SK-N-SH treated with all-trans-retinoic acid at 6 μM for 48 hours (cell line): ENCODE results near the gene ADAMTS17.

Experiments
- ATAC-seq: fragments of 200-7000 bp; cut with Tn5 transposase; 3 replicates; pipeline ENCODE4 v1.9.1; 2020; ENCODE audit warnings: mild to moderate bottlenecking, moderate library complexity
- ARNTL ChIP-seq: fragments of 450-650 bp; formaldehyde crosslinking; IDR thresholded peaks from 2 replicates; pipeline ENCODE4 v1.5.0; 2020; ENCODE audit warnings: low read depth, mild to moderate bottlenecking, moderate library complexity, borderline replicate concordance
- CREB5 ChIP-seq: fragments of 250-450 bp; sonication (Bioruptor Pico); IDR thresholded peaks from 2 replicates; pipeline ENCODE4 v1.5.1; 2020; ENCODE audit warnings: low read depth, mild to moderate bottlenecking, moderate library complexity
- CSDC2 ChIP-seq: fragments of 250-450 bp; sonication (Bioruptor Pico); IDR thresholded peaks from 2 replicates; pipeline ENCODE4 v1.5.0; 2020; ENCODE audit warnings: mild to moderate bottlenecking, moderate library complexity
- ESRRG ChIP-seq: fragments of 250-450 bp; sonication (Bioruptor Pico); IDR thresholded peaks from 2 replicates; pipeline ENCODE4 v1.6.1; 2021; ENCODE audit warnings: mild to moderate bottlenecking
- GLIS3 ChIP-seq: fragments of 250-450 bp; sonication (Bioruptor Pico); IDR thresholded peaks from 2 replicates; pipeline ENCODE4 v1.5.0; 2020; ENCODE audit warnings: mild to moderate bottlenecking, moderate library complexity
- ISL1 ChIP-seq: fragments of 250-450 bp; sonication (Bioruptor Pico); IDR thresholded peaks from 2 replicates; pipeline ENCODE4 v2.1.2; 2022; ENCODE audit warnings: mild to moderate bottlenecking, moderate library complexity
- OSR1 ChIP-seq: fragments of 250-450 bp; sonication (Bioruptor Pico); IDR thresholded peaks from 2 replicates; pipeline ENCODE4 v1.8.0; 2022; ENCODE audit warnings: moderate library complexity, mild to moderate bottlenecking, inconsistent platforms
- PATZ1 ChIP-seq: fragments of 250-450 bp; sonication (Bioruptor Pico); IDR thresholded peaks from 2 replicates; pipeline ENCODE4 v1.8.0; 2020; ENCODE audit warnings: mild to moderate bottlenecking, moderate library complexity, borderline replicate concordance
- PPARA ChIP-seq: fragments of 250-450 bp; sonication (Bioruptor Pico); IDR thresholded peaks from 2 replicates; pipeline ENCODE4 v1.5.0; 2020; ENCODE audit warnings: mild to moderate bottlenecking, borderline replicate concordance
- RARB ChIP-seq: fragments of 250-450 bp; sonication (Bioruptor Pico); IDR thresholded peaks from 2 replicates; pipeline ENCODE4 v1.8.0; 2021; ENCODE audit warnings: mild to moderate bottlenecking, moderate library complexity
- SNAI2 ChIP-seq: fragments of 250-450 bp; sonication (Bioruptor Pico); IDR thresholded peaks from 2 replicates; pipeline ENCODE4 v1.5.0; 2020; ENCODE audit warnings: mild to moderate bottlenecking, moderate library complexity
- TCF4 ChIP-seq: fragments of 250-450 bp; sonication (Bioruptor Pico); IDR thresholded peaks from 2 replicates; pipeline ENCODE4 v1.8.0; 2021; ENCODE audit warnings: mild to moderate bottlenecking, moderate library complexity, borderline replicate concordance
- TOX ChIP-seq: fragments of 250-450 bp; sonication (Bioruptor Pico); IDR thresholded peaks from 2 replicates; pipeline ENCODE4 v1.8.0; 2021; ENCODE audit warnings: mild to moderate bottlenecking, moderate library complexity, borderline replicate concordance
- ZC3H10 ChIP-seq: fragments of 250-450 bp; sonication (Bioruptor Pico); IDR thresholded peaks from 2 replicates; pipeline ENCODE4 v1.5.1; 2021; ENCODE audit warnings: mild to moderate bottlenecking, moderate library complexity
- ZFP3 ChIP-seq: fragments of 250-450 bp; sonication (Bioruptor Pico); IDR thresholded peaks from 2 replicates; pipeline ENCODE4 v1.5.0; 2020; ENCODE audit warnings: mild to moderate bottlenecking, moderate library complexity
- ZFP30 ChIP-seq: fragments of 450-650 bp; formaldehyde crosslinking; IDR thresholded peaks from 2 replicates; pipeline ENCODE4 v1.5.0; 2022; ENCODE audit warnings: mild to moderate bottlenecking, moderate library complexity
- ZNF565 ChIP-seq: fragments of 450-650 bp; formaldehyde crosslinking; conservative IDR thresholded peaks from 2 replicates; pipeline ENCODE4 v1.5.0; 2020; ENCODE audit warnings: low read depth, mild to moderate bottlenecking, moderate library complexity
- ZNF70 ChIP-seq: fragments of 450-650 bp; formaldehyde crosslinking; IDR thresholded peaks from 2 replicates; pipeline ENCODE4 v1.5.0; 2020; ENCODE audit warnings: mild to moderate bottlenecking, moderate library complexity
- ZNF8 ChIP-seq: fragments of 450-650 bp; formaldehyde crosslinking; IDR thresholded peaks from 2 replicates; pipeline ENCODE4 v1.5.0; 2020; ENCODE audit warnings: mild to moderate bottlenecking, moderate library complexity
- TF ChIP-seq, protein P1 (sequence below): fragments of 250-450 bp; sonication (Bioruptor Pico); IDR thresholded peaks from 2 replicates; pipeline ENCODE4 v1.5.1; 2021; ENCODE audit warnings: mild to moderate bottlenecking, moderate library complexity
- TF ChIP-seq, protein P2 (sequence below): fragments of 250-450 bp; sonication (Bioruptor Pico); IDR thresholded peaks from 2 replicates; pipeline ENCODE4 v1.8.0; 2021; ENCODE audit warnings: low read depth, mild to moderate bottlenecking, moderate library complexity, borderline replicate concordance

Gene ADAMTS17

DNA sequence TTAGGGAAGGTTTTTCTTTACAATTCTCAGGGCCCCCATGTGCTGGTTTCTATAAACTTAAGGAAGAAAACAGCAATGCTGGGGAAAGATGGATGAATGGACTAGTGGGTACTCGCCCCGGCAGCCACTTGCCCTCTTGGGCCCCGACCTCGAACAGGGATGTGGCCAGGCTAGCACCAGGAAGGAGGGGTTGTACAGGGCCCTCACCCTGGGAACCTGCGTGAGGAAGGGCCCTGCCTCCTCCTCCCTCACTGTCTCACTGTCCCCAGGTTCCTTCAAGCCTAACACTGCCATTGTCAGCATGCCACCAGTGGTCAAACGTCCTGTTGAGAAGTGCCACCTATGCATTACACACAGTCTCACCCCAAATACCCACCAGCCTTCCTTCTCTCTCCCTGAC, 9.1 kb downstream of the ADAMTS17 start:
- no peak for TF ChIP-seq ZNF8
- no peak for TF ChIP-seq TCF4 (CRISPR knock-in tag)
- no peak for TF ChIP-seq ISL1 (CRISPR knock-in tag)
- TF ChIP-seq PPARA: no peak
- TF ChIP-seq ARNTL: no peak
- TF ChIP-seq ESRRG: no peak
- no peak for TF ChIP-seq ZNF70 (CRISPR knock-in tag)
- TF ChIP-seq ZNF565 (CRISPR knock-in tag): no peak
- TF ChIP-seq, protein P1, sequence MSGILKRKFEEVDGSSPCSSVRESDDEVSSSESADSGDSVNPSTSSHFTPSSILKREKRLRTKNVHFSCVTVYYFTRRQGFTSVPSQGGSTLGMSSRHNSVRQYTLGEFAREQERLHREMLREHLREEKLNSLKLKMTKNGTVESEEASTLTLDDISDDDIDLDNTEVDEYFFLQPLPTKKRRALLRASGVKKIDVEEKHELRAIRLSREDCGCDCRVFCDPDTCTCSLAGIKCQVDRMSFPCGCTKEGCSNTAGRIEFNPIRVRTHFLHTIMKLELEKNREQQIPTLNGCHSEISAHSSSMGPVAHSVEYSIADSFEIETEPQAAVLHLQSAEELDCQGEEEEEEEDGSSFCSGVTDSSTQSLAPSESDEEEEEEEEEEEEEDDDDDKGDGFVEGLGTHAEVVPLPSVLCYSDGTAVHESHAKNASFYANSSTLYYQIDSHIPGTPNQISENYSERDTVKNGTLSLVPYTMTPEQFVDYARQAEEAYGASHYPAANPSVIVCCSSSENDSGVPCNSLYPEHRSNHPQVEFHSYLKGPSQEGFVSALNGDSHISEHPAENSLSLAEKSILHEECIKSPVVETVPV (CRISPR knock-in tag): no peak
- TF ChIP-seq PATZ1 (CRISPR knock-in tag): no peak
- TF ChIP-seq RARB (CRISPR knock-in tag): no peak
- TF ChIP-seq GLIS3 (CRISPR knock-in tag): no peak
- no peak for TF ChIP-seq CSDC2 (CRISPR knock-in tag)
- no peak for TF ChIP-seq ZFP30 (CRISPR knock-in tag)
- no peak for TF ChIP-seq OSR1 (CRISPR knock-in tag)
- TF ChIP-seq ZC3H10 (CRISPR knock-in tag): no peak
- TF ChIP-seq, protein P2, sequence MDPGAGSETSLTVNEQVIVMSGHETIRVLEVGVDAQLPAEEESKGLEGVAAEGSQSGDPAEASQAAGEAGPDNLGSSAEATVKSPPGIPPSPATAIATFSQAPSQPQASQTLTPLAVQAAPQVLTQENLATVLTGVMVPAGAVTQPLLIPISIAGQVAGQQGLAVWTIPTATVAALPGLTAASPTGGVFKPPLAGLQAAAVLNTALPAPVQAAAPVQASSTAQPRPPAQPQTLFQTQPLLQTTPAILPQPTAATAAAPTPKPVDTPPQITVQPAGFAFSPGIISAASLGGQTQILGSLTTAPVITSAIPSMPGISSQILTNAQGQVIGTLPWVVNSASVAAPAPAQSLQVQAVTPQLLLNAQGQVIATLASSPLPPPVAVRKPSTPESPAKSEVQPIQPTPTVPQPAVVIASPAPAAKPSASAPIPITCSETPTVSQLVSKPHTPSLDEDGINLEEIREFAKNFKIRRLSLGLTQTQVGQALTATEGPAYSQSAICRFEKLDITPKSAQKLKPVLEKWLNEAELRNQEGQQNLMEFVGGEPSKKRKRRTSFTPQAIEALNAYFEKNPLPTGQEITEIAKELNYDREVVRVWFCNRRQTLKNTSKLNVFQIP (CRISPR knock-in tag): no peak
- no peak for TF ChIP-seq ZFP3 (CRISPR knock-in tag)
- ATAC-seq: no peak

- TF ChIP-seq PATZ1 (CRISPR knock-in tag) (no peak), ZNF565 (CRISPR knock-in tag) (no peak), ESRRG (no peak), SNAI2 (CRISPR knock-in tag) (no peak), CSDC2 (CRISPR knock-in tag) (no peak), CREB5 (CRISPR knock-in tag) (no peak), TCF4 (CRISPR knock-in tag) (no peak), GLIS3 (CRISPR knock-in tag) (no peak), PPARA (no peak)
- ATAC-seq: no peak
Measured at GRCh38 chr15:100332231-100332630, 9.5 kb downstream of the ADAMTS17 start.

- TF ChIP-seq PPARA (no peak), SNAI2 (CRISPR knock-in tag) (no peak), ARNTL (no peak), ZNF565 (CRISPR knock-in tag) (no peak), TOX (CRISPR knock-in tag) (no peak)
- TF ChIP-seq, protein P1 (CRISPR knock-in tag): no peak
- no peak for ATAC-seq
Measured at GRCh38 chr15:100330629-100331215, 11.1 kb downstream of the ADAMTS17 start.
